ENCODE results near the gene HOXB4. TPM values are rescaled to one million over a fixed set of nuclear protein-coding genes. Genes with fewer than 3 reads are reported as not detected.

Gene HOXB4
- total and polyA plus RNA-seq, 2 of the 4 experiments (the other 2 are of a cell fraction): 2.0 to 8.5 TPM

- no TSS peak for BruUV-seq (replicated peaks)
- Histone ChIP-seq H3K27ac (ENCODE audit: insufficient read depth, low read length) (peak overlapping the region; percentile 100), H4K20me1 (ENCODE audit: insufficient read depth, low read length) (no peaks in the 10 kb centered on the region; the same call in 1 of the 2 replicates)
These were observed 4.6 kb upstream of the HOXB4 start for GRCh38 chr17:48582750-48583069.

More at GRCh38 chr17:48582750-48583069, 4.6 kb upstream of the HOXB4 start:
- Histone ChIP-seq H4K91ac (ENCODE audit: insufficient read depth, low read depth, low read length) (peak overlapping the region; percentile 96), H3K4me3 (ENCODE audit: insufficient read depth, low read depth, low read length) (peak overlapping the region; percentile 92), H3K4me1 (ENCODE audit: control insufficient read depth, insufficient read depth, low read length) (peaks cover 10% of the 10 kb centered on the region), H3K79me1 (ENCODE audit: low read depth in 1 of 2, low read length in 2 of 2) (no peaks in the 10 kb centered on the region), H2AK9ac (replicated peaks; ENCODE audit: low read depth, low read length, poor library complexity) (peak overlapping the region; percentile 91), H2BK5ac (ENCODE audit: low read depth, low read length, poor library complexity, severe bottlenecking) (peak overlapping the region; percentile 99), H2BK15ac (ENCODE audit: low read depth, low read length) (peak overlapping the region; percentile 75; the same call in 2 of the 3 replicates), H4K5ac (ENCODE audit: low read depth, low read length) (peak overlapping the region; percentile 76), H3K9me1 (ENCODE audit: insufficient read depth, low read length) (no peaks in the 10 kb centered on the region; the same call in 1 of the 2 replicates), H3K9ac (ENCODE audit: low read depth, low read length) (peak overlapping the region; percentile 100), H2AK5ac (ENCODE audit: low read depth, low read length) (peak overlapping the region; percentile 87), H3K27me3 (ENCODE audit: control insufficient read depth, insufficient read depth, low read length) (no peaks in the 10 kb centered on the region), H3K56ac (ENCODE audit: extremely low read depth, insufficient read depth, low read length) (peak overlapping the region; percentile 82), H3K23ac (ENCODE audit: low read depth, low read length) (peak overlapping the region; percentile 97), H4K8ac (ENCODE audit: low read depth in 2 of 2, low read length in 2 of 2) (peak overlapping the region; percentile 82 to 89), H2AFZ (replicated peaks; ENCODE audit: low read length, poor library complexity) (no peak overlapping the region), H3K18ac (ENCODE audit: low read depth, low read length) (peak overlapping the region; percentile 78), H3K9me3 (ENCODE audit: control insufficient read depth, insufficient read depth, low read length) (no peaks in the 10 kb centered on the region), H3K14ac (replicated peaks; ENCODE audit: low read depth, low read length) (peak overlapping the region; percentile 92), H2BK20ac (ENCODE audit: low read depth, low read length) (peak overlapping the region; percentile 72), H2BK120ac (ENCODE audit: low read depth, low read length) (peak overlapping the region; percentile 93), H3K4ac (ENCODE audit: low read depth, low read length) (peak overlapping the region; percentile 99), H3K36me3 (ENCODE audit: control insufficient read depth, insufficient read depth, low read length) (peaks cover 14% of the 10 kb centered on the region; the same call in 1 of the 2 replicates), H3K4me2 (ENCODE audit: low read depth, low read length) (peak overlapping the region; percentile 98)
- CTCF ChIA-PET: interaction anchor here (1.7 to 1.9 kb wide), 2 partner anchors 11 to 90 kb away, joined by 4 to 5 read pairs; partner anchors contain the start of gene HOXB5
- ATAC-seq (ENCODE audit: low read depth): no peak
- WGBS, 2 experiments (ENCODE audit: extremely low coverage in 2 of 2, insufficient read length in 1 of 2): no CpG with 5 or more reads among the region's 7 CpGs
- POLR2A ChIA-PET (ENCODE audit: unreplicated experiment): interaction anchor here (0.5 to 1.5 kb wide), 7 partner anchors 9 to 474 kb away, joined by 3 to 6 read pairs (median 3); no protein-coding TSS in a partner anchor
- TF ChIP-seq RCOR1 (IDR thresholded peaks at IDR 0.05; ENCODE audit: insufficient replicate concordance, low read length) (no peak), RFX5 (IDR thresholded peaks at IDR 0.05; ENCODE audit: low read depth, low read length) (no peak), NFE2L2 (IDR thresholded peaks at IDR 0.05; ENCODE audit: low read depth, low read length) (no peak), CHD1 (IDR thresholded peaks at IDR 0.05; ENCODE audit: low read depth, low read length) (no peak), MXI1 (IDR thresholded peaks at IDR 0.05; ENCODE audit: borderline replicate concordance, low read depth, low read length) (peak; percentile 29; the same call in 1 of the 2 replicates)
- TF ChIP-seq, protein P1, sequence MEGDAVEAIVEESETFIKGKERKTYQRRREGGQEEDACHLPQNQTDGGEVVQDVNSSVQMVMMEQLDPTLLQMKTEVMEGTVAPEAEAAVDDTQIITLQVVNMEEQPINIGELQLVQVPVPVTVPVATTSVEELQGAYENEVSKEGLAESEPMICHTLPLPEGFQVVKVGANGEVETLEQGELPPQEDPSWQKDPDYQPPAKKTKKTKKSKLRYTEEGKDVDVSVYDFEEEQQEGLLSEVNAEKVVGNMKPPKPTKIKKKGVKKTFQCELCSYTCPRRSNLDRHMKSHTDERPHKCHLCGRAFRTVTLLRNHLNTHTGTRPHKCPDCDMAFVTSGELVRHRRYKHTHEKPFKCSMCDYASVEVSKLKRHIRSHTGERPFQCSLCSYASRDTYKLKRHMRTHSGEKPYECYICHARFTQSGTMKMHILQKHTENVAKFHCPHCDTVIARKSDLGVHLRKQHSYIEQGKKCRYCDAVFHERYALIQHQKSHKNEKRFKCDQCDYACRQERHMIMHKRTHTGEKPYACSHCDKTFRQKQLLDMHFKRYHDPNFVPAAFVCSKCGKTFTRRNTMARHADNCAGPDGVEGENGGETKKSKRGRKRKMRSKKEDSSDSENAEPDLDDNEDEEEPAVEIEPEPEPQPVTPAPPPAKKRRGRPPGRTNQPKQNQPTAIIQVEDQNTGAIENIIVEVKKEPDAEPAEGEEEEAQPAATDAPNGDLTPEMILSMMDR (conservative IDR thresholded peaks at IDR 0.05; ENCODE audit: low read depth, low read length): no peak
- intact Hi-C loops (cut with micrococcal nuclease): no loop called here
- no peak for DNase-seq
- in situ Hi-C loops (cut with MboI; ENCODE audit: low sequenced_read_pairs): no loop called here
- dilution Hi-C loops (cut with HindIII; ENCODE audit: low sequenced_read_pairs, unreplicated experiment): no loop called here
